ENCODE measurements around the gene SUSD1. TPM values are rescaled to one million over a fixed set of nuclear protein-coding genes. Genes with fewer than 3 reads are reported as not detected.

Gene SUSD1
- total RNA-seq, 2 experiments from 2014 or later, result 0.32 TPM; not detected in 1

DNA sequence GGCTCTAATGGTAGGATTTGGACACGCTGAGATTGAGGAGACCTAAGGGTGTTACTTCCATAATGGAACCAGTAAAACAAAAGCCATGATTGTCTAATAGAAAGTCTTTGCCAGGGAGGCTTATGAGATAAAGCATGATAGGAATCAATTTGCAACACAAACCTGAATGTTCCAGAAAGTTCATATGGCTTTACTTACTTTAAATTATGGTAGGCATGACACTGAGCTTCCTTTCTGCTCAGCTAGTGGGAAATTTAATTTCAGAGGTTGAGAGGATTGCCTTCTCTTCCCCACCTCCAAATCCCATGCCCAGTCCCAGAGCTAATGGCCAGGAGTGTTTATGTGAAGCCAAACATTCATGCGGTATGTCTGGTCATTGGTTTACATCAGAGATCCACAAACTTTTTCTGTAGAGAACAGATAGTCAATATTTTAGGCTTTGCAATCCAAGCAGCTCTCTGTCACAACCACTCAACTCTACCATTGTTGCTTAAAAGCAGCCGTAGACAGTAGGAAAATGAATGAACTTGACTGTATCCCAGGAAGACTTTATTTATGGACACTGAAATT lies 164.0 kb downstream of the SUSD1 start:
- Histone ChIP-seq H3K4me2 (ENCODE audit: low read length) (no peak overlapping the region), H3K36me3 (ENCODE audit: insufficient read depth, low read length) (no peaks in the 10 kb centered on the region), H3K4me3 (ENCODE audit: low read depth, low read length, poor library complexity, severe bottlenecking) (no peak overlapping the region), H3K9me2 (ENCODE audit: insufficient read depth, low read length) (no peaks in the 10 kb centered on the region), H3K4me1 (ENCODE audit: insufficient read depth, low read length, poor library complexity, severe bottlenecking) (peaks cover 9% of the 10 kb centered on the region), H2AFZ (ENCODE audit: low read length) (no peak overlapping the region), H3K79me2 (ENCODE audit: insufficient read depth, low read depth, low read length) (no peaks in the 10 kb centered on the region), H4K20me1 (ENCODE audit: insufficient read depth, low read length) (no peaks in the 10 kb centered on the region), H3K9me3 (ENCODE audit: low read length) (no peaks in the 10 kb centered on the region), H3K27ac (ENCODE audit: low read depth, low read length, poor library complexity, severe bottlenecking) (no peak overlapping the region)
- no peak for DNase-seq (ENCODE audit: low spot score)
- intact Hi-C loops (cut with micrococcal nuclease; ENCODE audit: unreplicated experiment), result loop anchor here (5.0 kb wide), 1 partner anchor 61 kb away; no protein-coding TSS in a partner anchor
- TF ChIP-seq EZH2phosphoT487 (IDR thresholded peaks at IDR 0.05; ENCODE audit: borderline replicate concordance, low read depth, low read length), result no peak
- TF ChIP-seq, protein P1, sequence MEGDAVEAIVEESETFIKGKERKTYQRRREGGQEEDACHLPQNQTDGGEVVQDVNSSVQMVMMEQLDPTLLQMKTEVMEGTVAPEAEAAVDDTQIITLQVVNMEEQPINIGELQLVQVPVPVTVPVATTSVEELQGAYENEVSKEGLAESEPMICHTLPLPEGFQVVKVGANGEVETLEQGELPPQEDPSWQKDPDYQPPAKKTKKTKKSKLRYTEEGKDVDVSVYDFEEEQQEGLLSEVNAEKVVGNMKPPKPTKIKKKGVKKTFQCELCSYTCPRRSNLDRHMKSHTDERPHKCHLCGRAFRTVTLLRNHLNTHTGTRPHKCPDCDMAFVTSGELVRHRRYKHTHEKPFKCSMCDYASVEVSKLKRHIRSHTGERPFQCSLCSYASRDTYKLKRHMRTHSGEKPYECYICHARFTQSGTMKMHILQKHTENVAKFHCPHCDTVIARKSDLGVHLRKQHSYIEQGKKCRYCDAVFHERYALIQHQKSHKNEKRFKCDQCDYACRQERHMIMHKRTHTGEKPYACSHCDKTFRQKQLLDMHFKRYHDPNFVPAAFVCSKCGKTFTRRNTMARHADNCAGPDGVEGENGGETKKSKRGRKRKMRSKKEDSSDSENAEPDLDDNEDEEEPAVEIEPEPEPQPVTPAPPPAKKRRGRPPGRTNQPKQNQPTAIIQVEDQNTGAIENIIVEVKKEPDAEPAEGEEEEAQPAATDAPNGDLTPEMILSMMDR (conservative IDR thresholded peaks at IDR 0.05; ENCODE audit: low read length), result no peak
- no TSS peak for BruUV-seq (replicated peaks)
- POLR2A ChIA-PET, result interaction anchor here (0.8 to 1.2 kb wide), 2 partner anchors 11 to 34 kb away, joined by 3 read pairs; no protein-coding TSS in a partner anchor
- CTCF ChIA-PET (ENCODE audit: unreplicated experiment), result no interaction called here

GRCh38 chr9:112010537-112010936 lies 164.6 kb downstream of the SUSD1 start:
- POLR2A ChIA-PET, result no interaction called here
- peaks cover 9% of the 10 kb centered on the region for H3K4me1 ChIP-seq (ENCODE audit: insufficient read depth, low read length, poor library complexity, severe bottlenecking)
- no TSS peak for BruUV-seq (replicated peaks)

GRCh38 chr9:112009656-112010055 lies 165.4 kb downstream of the SUSD1 start:
- CTCF ChIA-PET (ENCODE audit: unreplicated experiment), result interaction anchor here (0.6 kb wide), 1 partner anchor 183 kb away, joined by 3 read pairs; no protein-coding TSS in a partner anchor
- H3K79me2 ChIP-seq (ENCODE audit: insufficient read depth, low read depth, low read length), result no peaks in the 10 kb centered on the region

More at GRCh38 chr9:112010537-112010936, 164.6 kb downstream of the SUSD1 start:
- no peak for TF ChIP-seq EZH2phosphoT487 (IDR thresholded peaks at IDR 0.05; ENCODE audit: borderline replicate concordance, low read depth, low read length)
- TF ChIP-seq, protein P1 (conservative IDR thresholded peaks at IDR 0.05; ENCODE audit: low read length), result no peak
- no peaks in the 10 kb centered on the region for H3K9me3 ChIP-seq (ENCODE audit: low read length)
- H3K79me2 ChIP-seq (ENCODE audit: insufficient read depth, low read depth, low read length), result no peaks in the 10 kb centered on the region
- no peak for DNase-seq (ENCODE audit: low spot score)
- no peak overlapping the region for H2AFZ ChIP-seq (ENCODE audit: low read length)
- H4K20me1 ChIP-seq (ENCODE audit: insufficient read depth, low read length), result no peaks in the 10 kb centered on the region
- H3K36me3 ChIP-seq (ENCODE audit: insufficient read depth, low read length), result no peaks in the 10 kb centered on the region
- H3K27ac ChIP-seq (ENCODE audit: low read depth, low read length, poor library complexity, severe bottlenecking), result no peak overlapping the region
- H3K9me2 ChIP-seq (ENCODE audit: insufficient read depth, low read length), result no peaks in the 10 kb centered on the region
- CTCF ChIA-PET (ENCODE audit: unreplicated experiment), result no interaction called here
- no peak overlapping the region for H3K4me3 ChIP-seq (ENCODE audit: low read depth, low read length, poor library complexity, severe bottlenecking)
- intact Hi-C loops (cut with micrococcal nuclease; ENCODE audit: unreplicated experiment), result loop anchor here (5.0 kb wide), 1 partner anchor 62 kb away; no protein-coding TSS in a partner anchor
- no peak overlapping the region for H3K4me2 ChIP-seq (ENCODE audit: low read length)

More at GRCh38 chr9:112009656-112010055, 165.4 kb downstream of the SUSD1 start:
- no peak overlapping the region for H3K4me2 ChIP-seq (ENCODE audit: low read length)
- BruUV-seq (replicated peaks), result no TSS peak
- H3K9me2 ChIP-seq (ENCODE audit: insufficient read depth, low read length), result no peaks in the 10 kb centered on the region
- H3K36me3 ChIP-seq (ENCODE audit: insufficient read depth, low read length), result no peaks in the 10 kb centered on the region
- intact Hi-C loops (cut with micrococcal nuclease; ENCODE audit: unreplicated experiment), result loop anchor here (5.0 kb wide), 1 partner anchor 63 kb away; no protein-coding TSS in a partner anchor
- no peak overlapping the region for H3K27ac ChIP-seq (ENCODE audit: low read depth, low read length, poor library complexity, severe bottlenecking)
- no peak overlapping the region for H3K4me3 ChIP-seq (ENCODE audit: low read depth, low read length, poor library complexity, severe bottlenecking)
- DNase-seq (ENCODE audit: low spot score), result no peak
- H3K4me1 ChIP-seq (ENCODE audit: insufficient read depth, low read length, poor library complexity, severe bottlenecking), result peaks cover 9% of the 10 kb centered on the region
- no peak overlapping the region for H2AFZ ChIP-seq (ENCODE audit: low read length)
- POLR2A ChIA-PET, result no interaction called here
- TF ChIP-seq, protein P1 (conservative IDR thresholded peaks at IDR 0.05; ENCODE audit: low read length), result no peak
- TF ChIP-seq EZH2phosphoT487 (IDR thresholded peaks at IDR 0.05; ENCODE audit: borderline replicate concordance, low read depth, low read length), result no peak
- H4K20me1 ChIP-seq (ENCODE audit: insufficient read depth, low read length), result no peaks in the 10 kb centered on the region
- no peaks in the 10 kb centered on the region for H3K9me3 ChIP-seq (ENCODE audit: low read length)
